HG03469 (cell line): ENCODE results near the gene KISS1.

ENCODE experiments used
- ATAC-seq: cut with Tn5 transposase; IDR thresholded peaks from one replicate; pipeline ENCODE4 v1.9.1; 2021; ENCODE audit warnings: mild to moderate bottlenecking, moderate library complexity, moderate number of reproducible peaks; ENCODE audit not compliant: unreplicated experiment

The KISS1 gene

GRCh38 chr1:204142032-204142974 lies 54.0 kb downstream of the KISS1 start:
- no peak for ATAC-seq

GRCh38 chr1:204141131-204141530 lies 55.2 kb downstream of the KISS1 start:
- no peak for ATAC-seq
